ENCODE data around the gene DDX52. TPM values are rescaled to one million over a fixed set of nuclear protein-coding genes. Genes with fewer than 3 reads are reported as not detected.

DDX52 gene, protein sequence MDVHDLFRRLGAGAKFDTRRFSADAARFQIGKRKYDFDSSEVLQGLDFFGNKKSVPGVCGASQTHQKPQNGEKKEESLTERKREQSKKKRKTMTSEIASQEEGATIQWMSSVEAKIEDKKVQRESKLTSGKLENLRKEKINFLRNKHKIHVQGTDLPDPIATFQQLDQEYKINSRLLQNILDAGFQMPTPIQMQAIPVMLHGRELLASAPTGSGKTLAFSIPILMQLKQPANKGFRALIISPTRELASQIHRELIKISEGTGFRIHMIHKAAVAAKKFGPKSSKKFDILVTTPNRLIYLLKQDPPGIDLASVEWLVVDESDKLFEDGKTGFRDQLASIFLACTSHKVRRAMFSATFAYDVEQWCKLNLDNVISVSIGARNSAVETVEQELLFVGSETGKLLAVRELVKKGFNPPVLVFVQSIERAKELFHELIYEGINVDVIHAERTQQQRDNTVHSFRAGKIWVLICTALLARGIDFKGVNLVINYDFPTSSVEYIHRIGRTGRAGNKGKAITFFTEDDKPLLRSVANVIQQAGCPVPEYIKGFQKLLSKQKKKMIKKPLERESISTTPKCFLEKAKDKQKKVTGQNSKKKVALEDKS
- 29.8 to 31.9 TPM (median 30.6 TPM) in 3 replicates for total RNA-seq (2021)
- Bru-seq, nascent RNA, result percentile 85 among the genes with signal in this experiment
- long read RNA-seq, experiment 1, full-length matches to known transcripts, result 205 of 265 reads
- long read RNA-seq, experiment 1, partial matches to known transcripts, result 14 of 265 reads
- long read RNA-seq, experiment 1, other reads (novel, unspliced or antisense), result 46 of 265 reads
- long read RNA-seq, experiment 2, full-length matches to known transcripts, result 15 of 45 reads
- long read RNA-seq, experiment 2, partial matches to known transcripts, result 23 of 45 reads
- long read RNA-seq, experiment 2, other reads (novel, unspliced or antisense), result 7 of 45 reads
- long read RNA-seq, experiment 3, full-length matches to known transcripts, result 39 of 59 reads
- long read RNA-seq, experiment 3, partial matches to known transcripts, result 10 of 59 reads
- long read RNA-seq, experiment 3, other reads (novel, unspliced or antisense), result 10 of 59 reads

DNA sequence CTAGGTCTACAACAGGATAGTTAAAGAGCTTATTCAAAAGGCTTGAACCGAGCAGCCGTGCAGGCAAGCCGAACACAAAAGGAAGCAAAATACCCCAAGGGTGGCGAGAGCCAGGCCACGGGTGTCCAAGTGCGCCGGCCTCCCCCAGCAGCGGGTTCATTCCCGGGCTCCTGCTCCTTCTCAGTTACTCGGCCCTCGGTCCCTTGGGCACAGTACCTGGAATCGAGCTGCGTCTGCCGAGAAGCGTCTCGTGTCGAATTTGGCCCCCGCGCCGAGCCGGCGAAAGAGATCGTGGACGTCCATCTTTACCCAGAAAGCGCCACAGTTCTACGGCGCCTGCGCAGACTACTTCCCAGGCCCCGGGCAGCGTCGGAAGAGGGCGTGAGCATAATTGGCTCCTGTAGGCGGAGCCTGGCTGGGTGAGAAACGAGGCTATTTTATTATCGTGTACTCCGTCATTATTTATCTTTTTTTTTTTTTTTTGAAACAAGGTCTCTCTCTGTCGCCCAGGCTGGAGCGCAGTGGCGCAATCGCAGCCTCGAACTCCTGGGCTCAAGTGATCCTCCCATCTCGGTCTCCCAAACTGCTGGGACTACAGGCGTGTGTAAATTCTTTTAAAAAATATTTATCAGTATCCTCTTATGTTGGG, at the start of gene DDX52:
TSS of gene DDX52 (minus strand) at position 329 of the 649 bp plus-strand sequence. CDS start at position 303, 26 bp downstream.
- ATAC-seq (peak; percentile 98), DNase-seq (ENCODE audit: low spot score) (peak; percentile 84)
- peaks cover 35% of the 10 kb centered on the region for H3K27me3 Mint-ChIP-seq (ENCODE audit: low read depth)
- peak within 1 kb of the TSS; percentile 97 for H3K4me3 Mint-ChIP-seq
- peaks cover 13% of the 10 kb centered on the region for H3K4me1 Mint-ChIP-seq
- no peaks in the 10 kb centered on the region for H3K9me3 Mint-ChIP-seq
- CTCF ChIA-PET, result no interaction called here
- POLR2A ChIA-PET, result no interaction called here
- H3K27ac Mint-ChIP-seq, result peak within 1 kb of the TSS; percentile 92
- peaks cover 26% of the 10 kb centered on the region for H3K36me3 Mint-ChIP-seq
- TF ChIP-seq, protein P1, sequence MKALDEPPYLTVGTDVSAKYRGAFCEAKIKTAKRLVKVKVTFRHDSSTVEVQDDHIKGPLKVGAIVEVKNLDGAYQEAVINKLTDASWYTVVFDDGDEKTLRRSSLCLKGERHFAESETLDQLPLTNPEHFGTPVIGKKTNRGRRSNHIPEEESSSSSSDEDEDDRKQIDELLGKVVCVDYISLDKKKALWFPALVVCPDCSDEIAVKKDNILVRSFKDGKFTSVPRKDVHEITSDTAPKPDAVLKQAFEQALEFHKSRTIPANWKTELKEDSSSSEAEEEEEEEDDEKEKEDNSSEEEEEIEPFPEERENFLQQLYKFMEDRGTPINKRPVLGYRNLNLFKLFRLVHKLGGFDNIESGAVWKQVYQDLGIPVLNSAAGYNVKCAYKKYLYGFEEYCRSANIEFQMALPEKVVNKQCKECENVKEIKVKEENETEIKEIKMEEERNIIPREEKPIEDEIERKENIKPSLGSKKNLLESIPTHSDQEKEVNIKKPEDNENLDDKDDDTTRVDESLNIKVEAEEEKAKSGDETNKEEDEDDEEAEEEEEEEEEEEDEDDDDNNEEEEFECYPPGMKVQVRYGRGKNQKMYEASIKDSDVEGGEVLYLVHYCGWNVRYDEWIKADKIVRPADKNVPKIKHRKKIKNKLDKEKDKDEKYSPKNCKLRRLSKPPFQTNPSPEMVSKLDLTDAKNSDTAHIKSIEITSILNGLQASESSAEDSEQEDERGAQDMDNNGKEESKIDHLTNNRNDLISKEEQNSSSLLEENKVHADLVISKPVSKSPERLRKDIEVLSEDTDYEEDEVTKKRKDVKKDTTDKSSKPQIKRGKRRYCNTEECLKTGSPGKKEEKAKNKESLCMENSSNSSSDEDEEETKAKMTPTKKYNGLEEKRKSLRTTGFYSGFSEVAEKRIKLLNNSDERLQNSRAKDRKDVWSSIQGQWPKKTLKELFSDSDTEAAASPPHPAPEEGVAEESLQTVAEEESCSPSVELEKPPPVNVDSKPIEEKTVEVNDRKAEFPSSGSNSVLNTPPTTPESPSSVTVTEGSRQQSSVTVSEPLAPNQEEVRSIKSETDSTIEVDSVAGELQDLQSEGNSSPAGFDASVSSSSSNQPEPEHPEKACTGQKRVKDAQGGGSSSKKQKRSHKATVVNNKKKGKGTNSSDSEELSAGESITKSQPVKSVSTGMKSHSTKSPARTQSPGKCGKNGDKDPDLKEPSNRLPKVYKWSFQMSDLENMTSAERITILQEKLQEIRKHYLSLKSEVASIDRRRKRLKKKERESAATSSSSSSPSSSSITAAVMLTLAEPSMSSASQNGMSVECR (CRISPR knock-in tag; IDR thresholded peaks at IDR 0.05; ENCODE audit: borderline replicate concordance), result peak; percentile 60; the same call in 1 of the 2 replicates
- TF ChIP-seq, protein P2, sequence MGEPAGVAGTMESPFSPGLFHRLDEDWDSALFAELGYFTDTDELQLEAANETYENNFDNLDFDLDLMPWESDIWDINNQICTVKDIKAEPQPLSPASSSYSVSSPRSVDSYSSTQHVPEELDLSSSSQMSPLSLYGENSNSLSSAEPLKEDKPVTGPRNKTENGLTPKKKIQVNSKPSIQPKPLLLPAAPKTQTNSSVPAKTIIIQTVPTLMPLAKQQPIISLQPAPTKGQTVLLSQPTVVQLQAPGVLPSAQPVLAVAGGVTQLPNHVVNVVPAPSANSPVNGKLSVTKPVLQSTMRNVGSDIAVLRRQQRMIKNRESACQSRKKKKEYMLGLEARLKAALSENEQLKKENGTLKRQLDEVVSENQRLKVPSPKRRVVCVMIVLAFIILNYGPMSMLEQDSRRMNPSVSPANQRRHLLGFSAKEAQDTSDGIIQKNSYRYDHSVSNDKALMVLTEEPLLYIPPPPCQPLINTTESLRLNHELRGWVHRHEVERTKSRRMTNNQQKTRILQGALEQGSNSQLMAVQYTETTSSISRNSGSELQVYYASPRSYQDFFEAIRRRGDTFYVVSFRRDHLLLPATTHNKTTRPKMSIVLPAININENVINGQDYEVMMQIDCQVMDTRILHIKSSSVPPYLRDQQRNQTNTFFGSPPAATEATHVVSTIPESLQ (CRISPR knock-in tag; IDR thresholded peaks at IDR 0.05), result no peak
- TF ChIP-seq FOXP1 (CRISPR knock-in tag; IDR thresholded peaks at IDR 0.05; ENCODE audit: borderline replicate concordance), result no peak
- 0 out of 2 replicates have a peak, but pooled peaks have one; percentile 38 for TF ChIP-seq FOXK1 (CRISPR knock-in tag; IDR thresholded peaks at IDR 0.05)
- TF ChIP-seq, protein P3, sequence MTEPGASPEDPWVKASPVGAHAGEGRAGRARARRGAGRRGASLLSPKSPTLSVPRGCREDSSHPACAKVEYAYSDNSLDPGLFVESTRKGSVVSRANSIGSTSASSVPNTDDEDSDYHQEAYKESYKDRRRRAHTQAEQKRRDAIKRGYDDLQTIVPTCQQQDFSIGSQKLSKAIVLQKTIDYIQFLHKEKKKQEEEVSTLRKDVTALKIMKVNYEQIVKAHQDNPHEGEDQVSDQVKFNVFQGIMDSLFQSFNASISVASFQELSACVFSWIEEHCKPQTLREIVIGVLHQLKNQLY (CRISPR knock-in tag; IDR thresholded peaks at IDR 0.05), result no peak

DNA sequence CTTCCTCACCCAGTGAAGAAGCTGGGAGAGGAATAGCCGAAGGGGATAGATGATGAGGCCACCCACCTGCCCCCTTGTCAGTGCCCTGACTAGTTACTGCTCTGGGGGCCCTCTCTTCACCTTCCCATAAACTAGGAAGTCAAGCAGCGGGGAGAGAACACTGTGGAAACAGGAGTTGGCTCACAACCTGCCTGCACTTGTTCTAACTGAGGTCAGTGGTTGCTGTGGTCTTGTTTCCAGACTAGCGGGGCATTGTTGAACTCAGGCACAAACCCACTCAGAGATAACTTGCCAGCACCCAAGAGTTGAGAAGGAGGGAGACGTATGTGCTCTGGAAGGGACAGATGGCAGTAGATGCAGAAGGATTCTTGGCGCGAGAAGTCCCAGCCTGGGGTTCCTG, 48.6 kb upstream of the DDX52 start:
- POLR2A ChIA-PET, result no interaction called here
- H3K4me3 Mint-ChIP-seq, result no peak overlapping the region
- DNase-seq (ENCODE audit: low spot score) (no peak), ATAC-seq (no peak)
- peaks cover 3% of the 10 kb centered on the region; the same call in 1 of the 2 replicates for H3K27me3 Mint-ChIP-seq (ENCODE audit: low read depth)
- H3K27ac Mint-ChIP-seq, result no peak overlapping the region
- peaks cover 22% of the 10 kb centered on the region for H3K9me3 Mint-ChIP-seq
- CTCF ChIA-PET, result no interaction called here
- H3K4me1 Mint-ChIP-seq, result peaks cover 4% of the 10 kb centered on the region; the same call in 1 of the 2 replicates
- peaks cover 15% of the 10 kb centered on the region for H3K36me3 Mint-ChIP-seq
- TF ChIP-seq, protein P3 (CRISPR knock-in tag; IDR thresholded peaks at IDR 0.05), result no peak
- TF ChIP-seq CBFB (CRISPR knock-in tag; IDR thresholded peaks at IDR 0.05; ENCODE audit: low read depth), result no peak
- no peak for TF ChIP-seq NR1H2 (CRISPR knock-in tag; IDR thresholded peaks at IDR 0.05)
- TF ChIP-seq, protein P4, sequence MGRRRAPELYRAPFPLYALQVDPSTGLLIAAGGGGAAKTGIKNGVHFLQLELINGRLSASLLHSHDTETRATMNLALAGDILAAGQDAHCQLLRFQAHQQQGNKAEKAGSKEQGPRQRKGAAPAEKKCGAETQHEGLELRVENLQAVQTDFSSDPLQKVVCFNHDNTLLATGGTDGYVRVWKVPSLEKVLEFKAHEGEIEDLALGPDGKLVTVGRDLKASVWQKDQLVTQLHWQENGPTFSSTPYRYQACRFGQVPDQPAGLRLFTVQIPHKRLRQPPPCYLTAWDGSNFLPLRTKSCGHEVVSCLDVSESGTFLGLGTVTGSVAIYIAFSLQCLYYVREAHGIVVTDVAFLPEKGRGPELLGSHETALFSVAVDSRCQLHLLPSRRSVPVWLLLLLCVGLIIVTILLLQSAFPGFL (CRISPR knock-in tag; IDR thresholded peaks at IDR 0.05; ENCODE audit: borderline replicate concordance), result no peak
- TF ChIP-seq, protein P5, sequence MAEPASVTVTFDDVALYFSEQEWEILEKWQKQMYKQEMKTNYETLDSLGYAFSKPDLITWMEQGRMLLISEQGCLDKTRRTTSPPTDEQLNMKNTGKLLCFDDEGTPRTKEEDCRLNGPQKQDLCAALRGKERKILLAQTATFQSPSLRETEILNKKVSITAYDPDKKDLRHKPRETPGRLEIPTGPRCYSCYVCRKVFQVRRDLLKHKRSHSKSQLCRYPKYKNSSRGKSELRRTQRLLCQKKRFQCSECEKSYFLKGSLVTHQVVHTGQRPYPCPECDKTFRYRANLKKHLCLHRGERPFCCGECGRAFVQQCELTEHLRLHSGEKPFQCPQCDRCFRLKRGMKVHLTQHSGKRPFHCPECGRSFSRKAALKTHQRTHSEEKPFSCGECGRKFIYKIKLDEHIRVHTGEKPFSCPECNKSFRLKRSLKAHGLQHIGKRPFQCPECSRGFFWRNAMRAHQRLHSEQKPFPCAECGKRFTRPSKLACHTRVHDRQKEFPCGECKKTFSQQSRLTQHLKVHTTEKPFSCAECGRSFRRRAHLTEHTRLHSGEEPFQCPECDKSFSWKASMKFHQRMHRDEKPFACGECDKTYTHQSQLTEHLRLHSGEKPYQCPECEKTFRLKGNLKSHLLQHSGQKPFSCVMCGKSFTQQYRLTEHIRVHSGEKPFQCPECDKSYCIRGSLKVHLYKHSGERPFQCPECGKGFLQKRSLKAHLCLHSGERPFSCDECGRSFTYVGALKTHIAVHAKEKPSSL (CRISPR knock-in tag; conservative IDR thresholded peaks at IDR 0.05), result no peak
- TF ChIP-seq, protein P6, sequence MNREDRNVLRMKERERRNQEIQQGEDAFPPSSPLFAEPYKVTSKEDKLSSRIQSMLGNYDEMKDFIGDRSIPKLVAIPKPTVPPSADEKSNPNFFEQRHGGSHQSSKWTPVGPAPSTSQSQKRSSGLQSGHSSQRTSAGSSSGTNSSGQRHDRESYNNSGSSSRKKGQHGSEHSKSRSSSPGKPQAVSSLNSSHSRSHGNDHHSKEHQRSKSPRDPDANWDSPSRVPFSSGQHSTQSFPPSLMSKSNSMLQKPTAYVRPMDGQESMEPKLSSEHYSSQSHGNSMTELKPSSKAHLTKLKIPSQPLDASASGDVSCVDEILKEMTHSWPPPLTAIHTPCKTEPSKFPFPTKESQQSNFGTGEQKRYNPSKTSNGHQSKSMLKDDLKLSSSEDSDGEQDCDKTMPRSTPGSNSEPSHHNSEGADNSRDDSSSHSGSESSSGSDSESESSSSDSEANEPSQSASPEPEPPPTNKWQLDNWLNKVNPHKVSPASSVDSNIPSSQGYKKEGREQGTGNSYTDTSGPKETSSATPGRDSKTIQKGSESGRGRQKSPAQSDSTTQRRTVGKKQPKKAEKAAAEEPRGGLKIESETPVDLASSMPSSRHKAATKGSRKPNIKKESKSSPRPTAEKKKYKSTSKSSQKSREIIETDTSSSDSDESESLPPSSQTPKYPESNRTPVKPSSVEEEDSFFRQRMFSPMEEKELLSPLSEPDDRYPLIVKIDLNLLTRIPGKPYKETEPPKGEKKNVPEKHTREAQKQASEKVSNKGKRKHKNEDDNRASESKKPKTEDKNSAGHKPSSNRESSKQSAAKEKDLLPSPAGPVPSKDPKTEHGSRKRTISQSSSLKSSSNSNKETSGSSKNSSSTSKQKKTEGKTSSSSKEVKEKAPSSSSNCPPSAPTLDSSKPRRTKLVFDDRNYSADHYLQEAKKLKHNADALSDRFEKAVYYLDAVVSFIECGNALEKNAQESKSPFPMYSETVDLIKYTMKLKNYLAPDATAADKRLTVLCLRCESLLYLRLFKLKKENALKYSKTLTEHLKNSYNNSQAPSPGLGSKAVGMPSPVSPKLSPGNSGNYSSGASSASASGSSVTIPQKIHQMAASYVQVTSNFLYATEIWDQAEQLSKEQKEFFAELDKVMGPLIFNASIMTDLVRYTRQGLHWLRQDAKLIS (CRISPR knock-in tag; IDR thresholded peaks at IDR 0.05; ENCODE audit: borderline replicate concordance), result no peak
- no peak for TF ChIP-seq NFE2L1 (CRISPR knock-in tag; IDR thresholded peaks at IDR 0.05)
- TF ChIP-seq TEAD4 (CRISPR knock-in tag; IDR thresholded peaks at IDR 0.05), result no peak

All from WTC11 (cell line).